K562 (cell line): ENCODE results near the gene YTHDF1. TPM values are rescaled to one million over a fixed set of nuclear protein-coding genes. Genes with fewer than 3 reads are reported as not detected.
A peak's percentile ranks its signal among the peaks of the same experiment; 100 is the strongest.

Experiments used
- ATAC-seq: fragments of 200-7000 bp; cut with Tn5 transposase; 3 replicates; pipeline ENCODE4 v1.9.1; 2020; ENCODE audit warnings: moderate library complexity
- BruUV-seq: library from RNA; stranded (reverse); fragments of 400-500 nt; replicated peaks from 2 replicates; lab custom pipeline; 2021; lab: Mats Ljungman, UMichigan
- CTCF ChIA-PET: fragments of 300-600 bp; formaldehyde crosslinking; extraction: SDS; loops from one replicate; lab custom pipeline; 2021; ENCODE audit warnings: low intra/inter-chr PET ratio; lab: Yijun Ruan, JAX
- POLR2A ChIA-PET: fragments of 300-600, 350-650 bp; sonication (Branson Sonifier 250); formaldehyde crosslinking; extraction: SDS; loops from one replicate; lab custom pipeline; 2021; ENCODE audit warnings: antibody characterized with exemption, inconsistent platforms; lab: Yijun Ruan, JAX
- DNase-seq, 4 experiments: peaks; one replicate each; pipeline versions ENCODE4 v3.0.0 to v3.0.0-alpha.2; 2011 to 2018; ENCODE audit warnings: low spot score in 3 of 4, mixed read lengths in 3 of 4; ENCODE audit errors: extremely low read depth in 1 of 4
- FAIRE-seq: peaks from 2 replicates; lab custom pipeline; 2011; peaks lifted over from hg19 to GRCh38; lab: Jason Lieb, UNC
- H2AFZ ChIP-seq: 2 replicates; pipeline ENCODE4 v1.6.0; 2011; ENCODE audit warnings: low read depth, low read length, control low read depth, inconsistent platforms
- H3K27ac ChIP-seq: fragments of 200-600 bp; 3 replicates; pipeline ENCODE4 v1.8.0; 2011; ENCODE audit warnings: low read depth, mild to moderate bottlenecking, control low read depth, inconsistent platforms, low read length, moderate library complexity, mixed read lengths; ENCODE audit errors: extremely low read depth
- H3K27me3 ChIP-seq, 2 experiments: fragments of 300-600 bp in 1 of 2; 2 replicates in 1 of 2; 3 replicates in 1 of 2; pipeline versions ENCODE4 v1.6.0 to v1.8.0; 2011; ENCODE audit warnings: inconsistent platforms in 2 of 2, low read length in 2 of 2, mild to moderate bottlenecking in 1 of 2, mixed read lengths in 1 of 2, moderate library complexity in 1 of 2; ENCODE audit not compliant: control insufficient read depth in 2 of 2, insufficient read depth in 2 of 2
- H3K36me3 ChIP-seq: fragments of 300-600 bp; 3 replicates; pipeline ENCODE4 v1.8.0; 2011; ENCODE audit warnings: mild to moderate bottlenecking, low read length, inconsistent platforms; ENCODE audit not compliant: control insufficient read depth, insufficient read depth
- H3K4me1 ChIP-seq, 2 experiments: fragments of 200-600 bp in 1 of 2; replicated peaks in 1 of 2; 2 replicates in 1 of 2; 3 replicates in 1 of 2; pipeline versions ENCODE4 v1.5.1 to v1.8.0; 2011; ENCODE audit warnings: inconsistent platforms in 2 of 2, low read length in 2 of 2, mild to moderate bottlenecking in 1 of 2, mixed read lengths in 1 of 2, moderate library complexity in 1 of 2; ENCODE audit not compliant: control insufficient read depth in 2 of 2, insufficient read depth in 2 of 2
- H3K4me2 ChIP-seq: 2 replicates; pipeline ENCODE4 v1.6.1; 2011; ENCODE audit warnings: low read length, control low read depth, inconsistent platforms, mixed read lengths; ENCODE audit not compliant: insufficient read depth
- H3K4me3 ChIP-seq: fragments of 200-600 bp; sonication (generic), shearing (Covaris generic); 2 replicates; pipeline ENCODE4 v1.5.1; 2016; ENCODE audit warnings: control low read depth, inconsistent platforms
- H3K79me2 ChIP-seq: fragments of 200-600 bp; 3 replicates; pipeline ENCODE4 v1.8.0; 2011; ENCODE audit warnings: low read length, inconsistent platforms; ENCODE audit not compliant: control insufficient read depth, insufficient read depth
- H3K9ac ChIP-seq, 2 experiments: 2 replicates each; pipeline versions ENCODE4 v1.6.0 to v1.6.1; 2011; ENCODE audit warnings: low read depth in 2 of 2, low read length in 2 of 2, control low read depth in 1 of 2, inconsistent platforms in 1 of 2, mild to moderate bottlenecking in 1 of 2, mixed read lengths in 1 of 2; ENCODE audit not compliant: insufficient read depth in 1 of 2
- H3K9me1 ChIP-seq: one replicate; pipeline ENCODE4 v1.6.0; 2011; ENCODE audit warnings: inconsistent platforms, mild to moderate bottlenecking, low read length, moderate library complexity; ENCODE audit not compliant: control insufficient read depth, insufficient read depth
- H3K9me3 ChIP-seq: replicated peaks from 2 replicates; pipeline ENCODE4 v1.5.1; 2011; ENCODE audit warnings: low read depth, low read length, inconsistent platforms; ENCODE audit not compliant: control insufficient read depth, insufficient read depth
- H4K20me1 ChIP-seq: replicated peaks from 2 replicates; pipeline ENCODE4 v1.6.1; 2011; ENCODE audit warnings: low read length, inconsistent platforms, mixed read lengths; ENCODE audit not compliant: control insufficient read depth, insufficient read depth
- C11orf30 ChIP-seq: fragments of 450-650 bp; IDR thresholded peaks from 2 replicates; pipeline ENCODE4 v1.6.1; 2016; ENCODE audit warnings: low read depth, mild to moderate bottlenecking
- KLF16 ChIP-seq: IDR thresholded peaks from 2 replicates; pipeline ENCODE4 v1.6.1; 2016; ENCODE audit warnings: antibody characterized with exemption
- RBM25 ChIP-seq: fragments of 200-400 bp; formaldehyde crosslinking; IDR thresholded peaks from 2 replicates; pipeline ENCODE4 v1.6.1; 2018; ENCODE audit warnings: low read length, low read depth, moderate library complexity; ENCODE audit not compliant: severe bottlenecking
- SMC3 ChIP-seq: conservative IDR thresholded peaks from 2 replicates; pipeline ENCODE4 v1.6.1; 2011; ENCODE audit warnings: low read depth, low read length, improper control_type of control experiment; ENCODE audit not compliant: insufficient read depth
- THRAP3 ChIP-seq: fragments of 450-650 bp; IDR thresholded peaks from 2 replicates; pipeline ENCODE4 v1.6.1; 2016; ENCODE audit warnings: mild to moderate bottlenecking, inconsistent platforms, borderline replicate concordance
- U2AF2 ChIP-seq: fragments of 200-400 bp; formaldehyde crosslinking; optimal IDR thresholded peaks from 2 replicates; pipeline ENCODE3; 2017; ENCODE audit warnings: low read depth, mild to moderate bottlenecking, low read length
- ZNF12 ChIP-seq: sonication (generic); formaldehyde crosslinking; IDR thresholded peaks from 2 replicates; pipeline ENCODE4 v1.4.0; 2020; ENCODE audit warnings: mild to moderate bottlenecking, missing genetic modification reagents
- ZNF212 ChIP-seq: fragments of 450-650 bp; formaldehyde crosslinking; IDR thresholded peaks from 2 replicates; pipeline ENCODE4 v1.4.0; 2020; ENCODE audit warnings: mild to moderate bottlenecking
- WGBS: fragments of 100-300 bp; shearing (Covaris generic); methylation state at CpG from one replicate; pipeline ENCODE4 v1.1.6; 2016; ENCODE audit warnings: low coverage, mixed read lengths; ENCODE audit not compliant: insufficient coverage; ENCODE audit errors: missing lambda C conversion rate; 5-methylcytosine and 5-hydroxymethylcytosine counted together
- in situ Hi-C: fragments of 300-500 bp; cut with MboI; formaldehyde crosslinking; loops from 4 replicates; pipeline ENCODE4 v1.15.0; 2018; ENCODE audit warnings: inconsistent platforms, mixed read lengths
- intact Hi-C: fragments of 100-400 bp; cut with micrococcal nuclease; formaldehyde crosslinking; loops from 2 replicates; pipeline ENCODE4 v1.14.2; 2022
- polyA plus RNA-seq, 8 experiments: library from polyadenylated mRNA; depleted of rRNA in 4 of 8; stranded (reverse) in 5 of 8; unstranded in 3 of 8; fragments of >200 nt; fragmentation: Nextera tagmentation in 2 of 8; fragmentation: Illumina TruSeq in 1 of 8; extraction: Ambion mirVana in 2 of 8; extraction: Trizol in 1 of 8; gene quantifications; 2 replicates each; pipeline versions ENCODE4 v1.2.1 to v1.2.3, GENCODE V29; 2011 to 2014; ENCODE audit warnings: inconsistent platforms in 1 of 8, missing spikeins in 1 of 8
- total RNA-seq, 7 experiments: library from RNA; depleted of rRNA in 6 of 7; stranded (reverse); fragments of >200 nt in 6 of 7; fragmentation: Illumina TruSeq in 2 of 7; extraction: Trizol in 2 of 7; gene quantifications; 2 replicates each; pipeline versions ENCODE4 v1.2.1 to v1.2.3, GENCODE V29; 2011 to 2021; ENCODE audit warnings: low replicate concordance in 1 of 7
- TF ChIP-seq, protein P1 (sequence below): IDR thresholded peaks from 2 replicates; pipeline ENCODE4 v1.6.1; 2012; ENCODE audit warnings: low read depth, low read length, improper control_type of control experiment, borderline replicate concordance

YTHDF1 gene
- total and polyA plus RNA-seq, 9 of the 15 experiments (the other 6 are each of a cell fraction or from before 2014, with no cell fraction given): 10.1 to 42.4 (median 27.8) TPM

DNA sequence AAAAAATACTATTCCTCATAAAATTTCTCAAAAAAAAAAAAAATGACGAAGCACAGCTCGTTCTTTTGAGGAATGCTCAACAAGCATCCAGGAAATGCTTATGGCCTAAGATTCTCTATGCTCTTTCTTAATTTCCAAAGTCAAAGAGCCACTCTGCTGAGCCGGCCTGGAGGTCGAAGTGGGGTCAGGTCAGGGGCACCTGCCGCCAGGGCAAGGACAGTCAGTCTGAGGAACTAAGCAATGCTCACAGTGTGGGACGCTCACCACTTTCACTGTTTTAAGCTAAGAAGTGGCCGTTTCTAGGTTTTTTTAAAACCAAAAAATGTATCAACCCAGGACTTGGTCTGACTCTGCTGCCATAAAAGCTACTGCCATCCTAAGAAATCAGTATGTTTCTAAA, 17.3 kb downstream of the YTHDF1 start (continued):
- TF ChIP-seq, protein P1, sequence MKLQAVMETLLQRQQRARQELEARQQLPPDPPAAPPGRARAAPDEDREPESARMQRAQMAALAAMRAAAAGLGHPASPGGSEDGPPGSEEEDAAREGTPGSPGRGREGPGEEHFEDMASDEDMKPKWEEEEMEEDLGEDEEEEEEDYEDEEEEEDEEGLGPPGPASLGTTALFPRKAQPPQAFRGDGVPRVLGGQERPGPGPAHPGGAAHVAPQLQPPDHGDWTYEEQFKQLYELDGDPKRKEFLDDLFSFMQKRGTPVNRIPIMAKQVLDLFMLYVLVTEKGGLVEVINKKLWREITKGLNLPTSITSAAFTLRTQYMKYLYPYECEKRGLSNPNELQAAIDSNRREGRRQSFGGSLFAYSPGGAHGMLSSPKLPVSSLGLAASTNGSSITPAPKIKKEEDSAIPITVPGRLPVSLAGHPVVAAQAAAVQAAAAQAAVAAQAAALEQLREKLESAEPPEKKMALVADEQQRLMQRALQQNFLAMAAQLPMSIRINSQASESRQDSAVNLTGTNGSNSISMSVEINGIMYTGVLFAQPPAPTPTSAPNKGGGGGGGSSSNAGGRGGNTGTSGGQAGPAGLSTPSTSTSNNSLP: no peak
- TF ChIP-seq ZNF12 (CRISPR knock-in tag) (no peak), U2AF2 (no peak), ZNF212 (CRISPR knock-in tag) (no peak)

DNA sequence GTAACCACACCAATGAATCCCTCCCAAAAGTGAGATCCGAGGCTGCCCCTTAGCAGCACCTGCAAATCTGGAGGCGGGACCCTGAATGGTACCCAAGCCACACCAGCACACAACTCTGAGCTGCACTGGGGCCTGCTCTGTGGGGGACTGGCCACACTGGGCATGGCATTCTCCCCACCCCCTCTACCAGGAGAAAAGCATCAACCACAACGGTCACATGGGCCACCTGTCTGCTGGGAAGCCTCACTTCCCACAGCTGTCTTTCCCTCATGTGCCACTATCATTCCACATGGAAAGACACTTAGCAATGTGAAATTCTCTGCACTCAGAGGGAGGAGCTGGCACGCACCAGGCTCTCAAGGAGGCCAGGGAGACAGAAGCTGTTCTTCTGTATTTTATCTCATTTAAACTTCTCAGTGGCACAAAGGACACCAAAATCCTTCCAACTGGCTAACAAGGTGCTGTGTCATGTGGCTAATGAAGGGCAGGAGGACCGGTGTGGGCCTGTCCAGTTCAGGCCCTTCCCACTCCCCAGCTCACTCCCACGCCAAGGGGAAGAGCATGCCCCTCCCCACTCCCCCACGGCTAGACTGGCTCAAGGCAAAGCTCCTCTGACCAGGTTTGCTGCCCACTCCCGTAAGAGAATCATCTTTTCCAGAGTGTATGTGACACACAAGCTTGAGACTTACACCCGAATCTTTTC, 19.0 kb downstream of the YTHDF1 start:
- Histone ChIP-seq H3K4me1 (peaks cover 8 to 10% of the 10 kb centered on the region in 2 experiments; a peak in 4 of 5 replicates), H3K4me3 (no peak overlapping the region), H3K4me2 (peak overlapping the region; percentile 10; the same call in 1 of the 2 replicates), H3K36me3 (peaks cover 69% of the 10 kb centered on the region), H3K9me1 (peaks cover 5% of the 10 kb centered on the region), H2AFZ (no peak overlapping the region), H3K9me3 (no peaks in the 10 kb centered on the region), H3K27ac (peak overlapping the region; percentile 32; the same call in 1 of the 3 replicates), H3K27me3 (no peaks in the 10 kb centered on the region), H3K9ac (peak overlapping the region in 1 of 2 experiments; percentile 29; a peak in 1 of 4 replicates), H3K79me2 (peaks cover 61% of the 10 kb centered on the region), H4K20me1 (peaks cover 67% of the 10 kb centered on the region)
- DNase-seq (peak; percentile 42 to 61 (median 50)), ATAC-seq (peak; percentile 88), FAIRE-seq (peak; percentile 72)
- in situ Hi-C loops (no loop called here), intact Hi-C loops (no loop called here)
- 61% methylated on average over 9 of the region's 9 CpGs for WGBS
- ChIA-PET CTCF (interaction anchor here (0.7 kb wide), 1 partner anchor 928 kb away, joined by 3 read pairs; no protein-coding TSS in a partner anchor), POLR2A (interaction anchor here (0.6 to 2.1 kb wide), 7 partner anchors 10 to 298 kb away, joined by 3 to 10 read pairs (median 4); no protein-coding TSS in a partner anchor)
- no TSS peak for BruUV-seq
- TF ChIP-seq C11orf30 (0 out of 2 replicates have a peak, but pooled peaks have one; percentile 25), THRAP3 (no peak), SMC3 (no peak), KLF16 (0 out of 2 replicates have a peak, but pooled peaks have one; percentile 18), RBM25 (no peak)
